Panc1 (cell line): ENCODE results near the gene KRTAP5-6.

Experiments
- CTCF ChIP-seq: fragments of 450-650 bp; IDR thresholded peaks from 2 replicates; pipeline ENCODE4 v1.5.1; 2017; ENCODE audit warnings: mild to moderate bottlenecking
- POLR2AphosphoS5 ChIP-seq: IDR thresholded peaks from 2 replicates; pipeline ENCODE4 v1.6.1; 2012; ENCODE audit warnings: mild to moderate bottlenecking, low read depth, low read length, moderate library complexity
- SIN3A ChIP-seq: IDR thresholded peaks from 2 replicates; pipeline ENCODE4 v1.6.1; 2012; ENCODE audit warnings: low read depth, mild to moderate bottlenecking, low read length, moderate library complexity, borderline replicate concordance; ENCODE audit not compliant: insufficient read depth

DNA sequence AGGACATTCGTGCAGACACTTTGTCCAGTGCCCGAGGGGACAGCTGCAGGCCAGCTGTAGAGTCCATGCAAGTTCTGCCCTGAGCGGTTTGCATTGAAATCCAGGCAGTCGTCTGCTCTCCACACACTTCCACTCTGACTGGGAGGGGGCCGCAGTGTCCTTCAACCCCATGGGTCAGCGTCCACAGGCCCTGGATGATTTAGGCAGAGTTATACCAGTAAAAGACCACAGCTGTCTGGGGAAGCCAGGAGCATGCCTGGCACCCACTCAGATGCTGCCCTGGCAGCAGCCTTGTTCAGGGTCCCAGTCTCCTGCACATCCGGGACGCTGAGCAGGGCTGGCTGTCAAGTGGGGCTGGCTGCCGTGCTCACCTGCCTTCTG lies 40.9 kb upstream of the KRTAP5-6 start:
- no peak for TF ChIP-seq CTCF
- TF ChIP-seq SIN3A, result no peak
- no peak for TF ChIP-seq POLR2AphosphoS5
